ENCODE measurements around the gene EIF3I.

Gene EIF3I

DNA sequence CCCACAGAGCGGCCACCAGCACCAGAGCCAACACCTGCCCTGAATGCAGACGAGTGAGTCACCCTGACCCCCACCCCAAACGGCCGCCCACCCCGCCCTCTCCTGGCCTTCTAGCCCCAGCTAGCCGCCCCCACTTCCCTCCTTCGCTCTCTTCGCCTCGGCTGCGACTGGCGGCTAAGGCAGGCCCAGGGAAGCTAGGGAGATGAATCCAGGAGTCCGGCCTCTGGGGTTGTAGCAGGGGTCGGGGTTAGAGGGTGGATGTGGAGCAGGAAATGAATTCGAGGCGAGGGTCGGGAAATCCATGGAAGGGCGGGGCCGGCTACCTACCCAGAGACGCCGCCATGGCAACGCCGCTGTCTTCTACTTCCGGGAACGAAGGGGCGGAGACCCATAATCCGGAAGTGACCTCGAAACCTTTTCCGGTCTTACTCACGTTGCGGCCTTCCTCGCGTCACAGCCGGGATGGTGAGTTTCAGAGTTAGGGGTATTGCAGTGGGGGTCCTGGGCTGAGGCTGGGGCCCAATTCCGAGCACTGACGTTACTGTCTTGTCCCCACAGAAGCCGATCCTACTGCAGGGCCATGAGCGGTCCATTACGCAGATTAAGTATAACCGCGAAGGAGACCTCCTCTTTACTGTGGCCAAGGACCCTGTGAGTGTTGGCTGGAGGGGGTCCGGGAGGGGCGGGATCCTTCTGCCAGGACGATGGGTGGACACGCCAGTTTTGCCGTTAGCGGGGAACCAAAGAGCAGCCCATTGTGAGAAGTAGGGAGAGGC, at the start of gene EIF3I, which contains the start of gene TMEM234:
Gene EIF3I, plus strand, starts transcription at position 428 of the 776 bp plus-strand sequence. Its CDS starts 35 bp downstream, at position 463.
Gene TMEM234, minus strand, starts transcription at position 374 of the 776 bp plus-strand sequence. Its CDS starts 31 bp downstream, at position 343.
- DNase-seq (ENCODE audit: low read depth), result peak; percentile 91
- peak within 1 kb of the TSS; percentile 99 for H3K4me3 ChIP-seq (replicated peaks; ENCODE audit: low read depth, low read length)
- TF ChIP-seq, protein P1, sequence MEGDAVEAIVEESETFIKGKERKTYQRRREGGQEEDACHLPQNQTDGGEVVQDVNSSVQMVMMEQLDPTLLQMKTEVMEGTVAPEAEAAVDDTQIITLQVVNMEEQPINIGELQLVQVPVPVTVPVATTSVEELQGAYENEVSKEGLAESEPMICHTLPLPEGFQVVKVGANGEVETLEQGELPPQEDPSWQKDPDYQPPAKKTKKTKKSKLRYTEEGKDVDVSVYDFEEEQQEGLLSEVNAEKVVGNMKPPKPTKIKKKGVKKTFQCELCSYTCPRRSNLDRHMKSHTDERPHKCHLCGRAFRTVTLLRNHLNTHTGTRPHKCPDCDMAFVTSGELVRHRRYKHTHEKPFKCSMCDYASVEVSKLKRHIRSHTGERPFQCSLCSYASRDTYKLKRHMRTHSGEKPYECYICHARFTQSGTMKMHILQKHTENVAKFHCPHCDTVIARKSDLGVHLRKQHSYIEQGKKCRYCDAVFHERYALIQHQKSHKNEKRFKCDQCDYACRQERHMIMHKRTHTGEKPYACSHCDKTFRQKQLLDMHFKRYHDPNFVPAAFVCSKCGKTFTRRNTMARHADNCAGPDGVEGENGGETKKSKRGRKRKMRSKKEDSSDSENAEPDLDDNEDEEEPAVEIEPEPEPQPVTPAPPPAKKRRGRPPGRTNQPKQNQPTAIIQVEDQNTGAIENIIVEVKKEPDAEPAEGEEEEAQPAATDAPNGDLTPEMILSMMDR (IDR thresholded peaks at IDR 0.05; ENCODE audit: low read length, missing control alignments), result no peak

GRCh38 chr1:32172621-32173245, 49.5 kb upstream of the EIF3I start:
- no peak overlapping the region for H3K4me3 ChIP-seq (replicated peaks; ENCODE audit: low read depth, low read length)
- TF ChIP-seq, protein P1 (IDR thresholded peaks at IDR 0.05; ENCODE audit: low read length, missing control alignments), result no peak
- peak; percentile 55 for DNase-seq (ENCODE audit: low read depth)

- DNase-seq (ENCODE audit: low read depth), result no peak
- no peak overlapping the region for H3K4me3 ChIP-seq (replicated peaks; ENCODE audit: low read depth, low read length)
- TF ChIP-seq, protein P1 (IDR thresholded peaks at IDR 0.05; ENCODE audit: low read length, missing control alignments), result no peak
Observed at GRCh38 chr1:32178380-32179192, 43.6 kb upstream of the EIF3I start.

GRCh38 chr1:32179193-32179442, 43.1 kb upstream of the EIF3I start:
- H3K4me3 ChIP-seq (replicated peaks; ENCODE audit: low read depth, low read length), result peak overlapping the region; percentile 77
- DNase-seq (ENCODE audit: low read depth), result no peak
- TF ChIP-seq, protein P1 (IDR thresholded peaks at IDR 0.05; ENCODE audit: low read length, missing control alignments), result no peak

DNA sequence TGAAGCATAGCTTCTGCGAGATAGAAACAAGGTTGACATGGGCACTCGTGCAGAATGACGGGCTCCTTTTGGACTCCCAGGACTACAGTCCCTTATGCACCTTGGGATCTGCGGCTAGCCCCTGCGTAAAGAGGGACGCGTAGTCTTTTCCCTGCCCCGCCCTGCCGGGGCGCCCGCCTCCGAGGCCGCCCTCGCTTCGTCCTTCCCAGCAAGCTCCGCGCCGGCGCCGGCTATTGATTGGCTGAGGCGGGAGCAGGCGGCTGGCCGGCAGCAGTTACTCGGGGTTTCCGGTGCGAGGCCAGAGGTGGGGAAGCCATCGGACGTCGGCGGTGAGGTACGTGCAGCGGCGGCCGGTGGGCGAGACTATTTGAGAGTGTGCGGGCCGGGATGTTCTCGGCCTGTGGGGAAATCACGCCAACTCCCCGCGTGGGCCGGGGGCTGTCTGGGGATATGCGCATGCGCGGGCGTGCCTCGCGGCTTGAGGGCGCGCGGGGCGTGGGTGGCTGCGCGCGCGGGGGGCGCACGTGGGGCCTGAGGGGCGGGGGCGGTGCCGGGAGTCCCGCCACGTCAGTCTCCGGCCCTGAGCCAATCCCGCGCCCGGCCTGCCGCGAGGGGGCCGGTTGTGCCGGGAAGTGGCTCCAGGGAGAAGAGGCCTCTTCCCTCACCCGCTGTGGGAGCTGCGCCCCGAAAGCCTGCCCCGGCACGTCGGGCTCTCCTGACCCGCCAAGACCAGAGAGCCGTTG, 42.6 kb upstream of the EIF3I start, which contains the start of gene TXLNA:
Gene TXLNA, plus strand, starts transcription at position 233 of the 743 bp plus-strand sequence. CDS start 671 bp downstream, outside the sequence.
- peak within 1 kb of the TSS; percentile 77 for H3K4me3 ChIP-seq (replicated peaks; ENCODE audit: low read depth, low read length)
- DNase-seq (ENCODE audit: low read depth), result peak; percentile 91
- TF ChIP-seq, protein P1 (IDR thresholded peaks at IDR 0.05; ENCODE audit: low read length, missing control alignments), result no peak
